Measurements from ENCODE around the gene IL27RA. TPM values are rescaled to one million over a fixed set of nuclear protein-coding genes. Genes with fewer than 3 reads are reported as not detected.
A peak's percentile ranks its signal among the peaks of the same experiment; 100 is the strongest.

The IL27RA gene
- total RNA-seq, 2 experiments from 2014 or later: 5.2 to 9.0 TPM

DNA sequence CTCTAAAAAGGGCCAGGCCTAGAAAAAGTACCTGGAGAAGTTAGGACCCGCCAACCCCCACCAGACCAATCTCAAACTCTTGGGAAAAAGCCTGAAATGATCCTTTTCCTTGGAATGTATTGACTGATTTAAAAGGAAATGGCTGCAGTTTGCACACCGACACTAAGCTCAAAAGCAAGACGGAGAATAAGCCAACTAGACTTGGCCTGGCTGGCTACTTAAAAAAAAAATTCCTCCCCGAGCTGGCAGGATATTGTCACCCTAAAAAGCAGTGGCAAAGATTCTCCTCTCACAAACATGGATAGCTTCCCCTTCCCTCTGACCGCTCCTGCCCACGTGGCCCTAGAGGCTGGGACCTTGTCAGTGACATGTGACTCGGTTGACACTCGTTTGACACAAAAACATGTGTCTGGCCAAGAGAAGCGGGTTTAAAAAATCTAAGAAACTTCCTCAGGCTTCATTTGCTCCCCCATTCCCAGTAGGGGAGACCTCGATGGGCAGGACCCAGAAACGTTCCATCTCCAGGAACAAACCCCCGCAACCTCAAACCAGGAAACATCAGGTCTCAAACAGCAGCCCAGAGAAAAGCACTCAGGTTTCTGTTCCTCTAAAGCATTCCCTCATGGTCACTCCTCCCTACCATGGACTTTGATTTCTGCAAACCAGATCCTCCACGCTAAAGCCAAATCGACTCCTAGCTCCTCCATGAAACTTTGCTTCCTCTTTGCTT is 26.8 kb upstream of the IL27RA start:
- CTCF ChIA-PET (ENCODE audit: unreplicated experiment): interaction anchor here (0.5 to 1.1 kb wide), 2 partner anchors 27 to 1347 kb away, joined by 3 to 4 read pairs; partner anchors contain the start of gene IL27RA
- POLR2A ChIA-PET: interaction anchor here (0.6 to 5.6 kb wide), 4 partner anchors 9 to 20 kb away, joined by 3 to 39 read pairs (median 6); no protein-coding TSS in a partner anchor
- no peaks in the 10 kb centered on the region for H3K9me2 ChIP-seq (ENCODE audit: insufficient read depth, low read length)
- no peaks in the 10 kb centered on the region for H4K20me1 ChIP-seq (ENCODE audit: insufficient read depth, low read length)
- H3K4me1 ChIP-seq (ENCODE audit: insufficient read depth, low read length, poor library complexity, severe bottlenecking): peaks cover 52% of the 10 kb centered on the region
- intact Hi-C loops (cut with micrococcal nuclease; ENCODE audit: unreplicated experiment): loop anchor here (1.0 kb wide), 1 partner anchor 18 kb away; no protein-coding TSS in a partner anchor
- H3K36me3 ChIP-seq (ENCODE audit: insufficient read depth, low read length): peaks cover 10% of the 10 kb centered on the region; the same call in 1 of the 2 replicates
- peak overlapping the region; percentile 78 for H3K4me3 ChIP-seq (ENCODE audit: low read depth, low read length, poor library complexity, severe bottlenecking)
- H3K9me3 ChIP-seq (ENCODE audit: low read length): no peaks in the 10 kb centered on the region
- peaks cover 54% of the 10 kb centered on the region for H3K79me2 ChIP-seq (ENCODE audit: insufficient read depth, low read depth, low read length)
- BruUV-seq (replicated peaks): TSS peak; percentile 81
- H3K27ac ChIP-seq (ENCODE audit: low read depth, low read length, poor library complexity, severe bottlenecking): peak overlapping the region; percentile 87
- peak overlapping the region; percentile 93 for H3K4me2 ChIP-seq (ENCODE audit: low read length)
- DNase-seq (ENCODE audit: low spot score): peak; percentile 41
- H2AFZ ChIP-seq (ENCODE audit: low read length): peak overlapping the region; percentile 26; the same call in 1 of the 2 replicates
- no peak for TF ChIP-seq EZH2phosphoT487 (IDR thresholded peaks at IDR 0.05; ENCODE audit: borderline replicate concordance, low read depth, low read length)
- TF ChIP-seq, protein P1, sequence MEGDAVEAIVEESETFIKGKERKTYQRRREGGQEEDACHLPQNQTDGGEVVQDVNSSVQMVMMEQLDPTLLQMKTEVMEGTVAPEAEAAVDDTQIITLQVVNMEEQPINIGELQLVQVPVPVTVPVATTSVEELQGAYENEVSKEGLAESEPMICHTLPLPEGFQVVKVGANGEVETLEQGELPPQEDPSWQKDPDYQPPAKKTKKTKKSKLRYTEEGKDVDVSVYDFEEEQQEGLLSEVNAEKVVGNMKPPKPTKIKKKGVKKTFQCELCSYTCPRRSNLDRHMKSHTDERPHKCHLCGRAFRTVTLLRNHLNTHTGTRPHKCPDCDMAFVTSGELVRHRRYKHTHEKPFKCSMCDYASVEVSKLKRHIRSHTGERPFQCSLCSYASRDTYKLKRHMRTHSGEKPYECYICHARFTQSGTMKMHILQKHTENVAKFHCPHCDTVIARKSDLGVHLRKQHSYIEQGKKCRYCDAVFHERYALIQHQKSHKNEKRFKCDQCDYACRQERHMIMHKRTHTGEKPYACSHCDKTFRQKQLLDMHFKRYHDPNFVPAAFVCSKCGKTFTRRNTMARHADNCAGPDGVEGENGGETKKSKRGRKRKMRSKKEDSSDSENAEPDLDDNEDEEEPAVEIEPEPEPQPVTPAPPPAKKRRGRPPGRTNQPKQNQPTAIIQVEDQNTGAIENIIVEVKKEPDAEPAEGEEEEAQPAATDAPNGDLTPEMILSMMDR (conservative IDR thresholded peaks at IDR 0.05; ENCODE audit: low read length): no peak

DNA sequence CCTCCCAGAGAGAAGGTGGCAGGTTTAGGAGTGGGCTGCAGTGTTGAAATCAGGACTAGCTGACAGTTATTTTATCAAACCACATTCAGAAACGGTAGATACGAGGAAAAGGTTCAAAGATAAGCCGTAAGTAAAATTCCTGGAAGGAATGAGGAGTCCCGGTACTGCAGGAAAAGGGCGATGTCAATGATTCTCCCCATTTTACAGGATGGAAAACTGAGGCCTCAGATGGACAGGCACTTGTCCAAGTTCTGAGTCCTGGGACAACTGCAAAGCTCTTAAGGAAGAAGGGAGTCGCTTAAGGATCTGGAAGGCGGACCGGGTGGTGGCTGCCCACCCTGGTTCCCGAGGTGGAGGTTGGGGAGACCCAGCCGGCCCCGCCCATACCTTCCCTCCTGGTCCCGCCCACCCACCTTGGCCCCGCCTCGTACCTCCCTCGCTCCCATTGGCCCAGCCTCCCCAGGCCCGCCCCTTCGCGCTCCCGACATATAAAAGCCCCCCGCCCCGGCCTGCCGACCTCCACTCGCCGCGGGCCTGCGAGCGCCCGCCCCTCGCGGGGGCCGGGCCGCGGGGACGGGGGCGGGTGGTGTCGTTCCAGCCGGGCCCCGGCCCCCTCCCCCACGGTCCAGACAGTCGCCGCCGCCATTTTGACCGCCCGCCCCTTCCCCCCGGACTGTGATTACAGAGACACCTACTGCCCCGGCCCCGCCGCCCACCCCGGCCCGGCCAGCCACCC is 26.0 kb upstream of the IL27RA start:
- no TSS peak for BruUV-seq (replicated peaks)
- Histone ChIP-seq H3K79me2 (ENCODE audit: insufficient read depth, low read depth, low read length) (peaks cover 47% of the 10 kb centered on the region), H3K36me3 (ENCODE audit: insufficient read depth, low read length) (0 out of 2 replicates have a peak, but pooled peaks cover 2% of the 10 kb centered on the region), H4K20me1 (ENCODE audit: insufficient read depth, low read length) (no peaks in the 10 kb centered on the region), H3K4me2 (ENCODE audit: low read length) (peak overlapping the region; percentile 93), H3K27ac (ENCODE audit: low read depth, low read length, poor library complexity, severe bottlenecking) (peak overlapping the region; percentile 87), H3K4me1 (ENCODE audit: insufficient read depth, low read length, poor library complexity, severe bottlenecking) (peaks cover 50% of the 10 kb centered on the region), H2AFZ (ENCODE audit: low read length) (no peak overlapping the region; the same call in 1 of the 2 replicates), H3K4me3 (ENCODE audit: low read depth, low read length, poor library complexity, severe bottlenecking) (peak overlapping the region; percentile 78), H3K9me2 (ENCODE audit: insufficient read depth, low read length) (no peaks in the 10 kb centered on the region), H3K9me3 (ENCODE audit: low read length) (no peaks in the 10 kb centered on the region)
- CTCF ChIA-PET (ENCODE audit: unreplicated experiment): interaction anchor here (0.6 to 1.1 kb wide), 2 partner anchors 26 to 67 kb away, joined by 4 read pairs; partner anchors contain the start of genes IL27RA and PODNL1
- TF ChIP-seq, protein P1 (conservative IDR thresholded peaks at IDR 0.05; ENCODE audit: low read length): no peak
- no peak for TF ChIP-seq EZH2phosphoT487 (IDR thresholded peaks at IDR 0.05; ENCODE audit: borderline replicate concordance, low read depth, low read length)
- intact Hi-C loops (cut with micrococcal nuclease; ENCODE audit: unreplicated experiment): loop anchor here (1.0 kb wide), 3 partner anchors 19 to 76 kb away; partner anchors contain the start of gene DCAF15
- POLR2A ChIA-PET: interaction anchor here (0.6 to 5.6 kb wide), 4 partner anchors 9 to 21 kb away, joined by 3 to 39 read pairs (median 6); no protein-coding TSS in a partner anchor
- peak; percentile 91 for DNase-seq (ENCODE audit: low spot score)

All from OCI-LY7 (cell line).